ENCODE results near the gene NTNG1.
"Not testable (repeated sequence)": the region's sequence is repeated elsewhere in the genome, so short reads cannot be mapped to it uniquely, and the experiment has no call there.

Gene NTNG1

GRCh38 chr1:107140703-107141490 lies at the start of gene NTNG1:
Gene NTNG1, plus strand, starts transcription at chr1:107141039.
- DNase-seq, result peak; percentile 11

- DNase-seq, result no peak
Measured at GRCh38 chr1:107091418-107091817, 49.4 kb upstream of the NTNG1 start.

GRCh38 chr1:107093395-107093794 lies 47.4 kb upstream of the NTNG1 start:
- not testable (repeated sequence) for DNase-seq

- no peak for DNase-seq
Measured at GRCh38 chr1:107095647-107096046, 45.2 kb upstream of the NTNG1 start.

- DNase-seq, result no peak
Measured at GRCh38 chr1:107096690-107097089, 44.1 kb upstream of the NTNG1 start.

GRCh38 chr1:107098961-107099360 lies 41.9 kb upstream of the NTNG1 start:
- no peak for DNase-seq

GRCh38 chr1:107100331-107100984 lies 40.4 kb upstream of the NTNG1 start:
- no peak for DNase-seq

GRCh38 chr1:107105914-107106313 lies 34.9 kb upstream of the NTNG1 start:
- DNase-seq, result no peak

GRCh38 chr1:107110326-107110725 lies 30.5 kb upstream of the NTNG1 start:
- DNase-seq, result no peak

GRCh38 chr1:107116306-107116790 lies 24.5 kb upstream of the NTNG1 start:
- no peak for DNase-seq

- DNase-seq, result no peak
Measured at GRCh38 chr1:107122225-107122624, 18.6 kb upstream of the NTNG1 start.

- no peak for DNase-seq
Measured at GRCh38 chr1:107123741-107124140, 17.1 kb upstream of the NTNG1 start.

GRCh38 chr1:107124694-107125093 lies 16.1 kb upstream of the NTNG1 start:
- no peak for DNase-seq

GRCh38 chr1:107132195-107132594 lies 8.6 kb upstream of the NTNG1 start:
- DNase-seq, result no peak

GRCh38 chr1:107132780-107133179 lies 8.1 kb upstream of the NTNG1 start:
- no peak for DNase-seq

GRCh38 chr1:107135463-107135862 lies 5.4 kb upstream of the NTNG1 start:
- peak; percentile 9 for DNase-seq

GRCh38 chr1:107138166-107138565 lies 2.7 kb upstream of the NTNG1 start:
- no peak for DNase-seq

GRCh38 chr1:107138767-107139445 lies 1.9 kb upstream of the NTNG1 start:
- DNase-seq, result no peak

- no peak for DNase-seq
Measured at GRCh38 chr1:107139833-107140702, 771 bp upstream of the NTNG1 start.

- peak; percentile 13 for DNase-seq
Measured at GRCh38 chr1:107141491-107142126, 770 bp downstream of the NTNG1 start.

- DNase-seq, result no peak
Measured at GRCh38 chr1:107142140-107142542, 1.3 kb downstream of the NTNG1 start.

GRCh38 chr1:107142666-107143065 lies 1.8 kb downstream of the NTNG1 start:
- no peak for DNase-seq

Data from stimulated activated CD4-positive, alpha-beta T cell treated with anti-CD3 and anti-CD28 coated beads, Interleukin-12 subunit alpha, Interleukin-12 subunit beta, amount 100 ng/mL, for 4 hours (primary cell).